Ectodermal cell (in vitro differentiated cells): Measurements from ENCODE around the gene VWA3B.
"Not testable (repeated sequence)": the region's sequence is repeated elsewhere in the genome, so short reads cannot be mapped to it uniquely, and the experiment has no call there.

Experiments used
- H3K27ac ChIP-seq: 2 replicates; pipeline ENCODE4 v1.7.0; 2013; ENCODE audit warnings: mild to moderate bottlenecking, low read depth, low read length; ENCODE audit not compliant: insufficient read depth, poor library complexity, severe bottlenecking
- H3K27me3 ChIP-seq: 2 replicates; pipeline ENCODE4 v1.7.0; 2013; ENCODE audit warnings: mild to moderate bottlenecking, low read length; ENCODE audit not compliant: insufficient read depth, control insufficient read depth, poor library complexity, severe bottlenecking
- H3K36me3 ChIP-seq: one replicate; pipeline ENCODE4 v1.7.0; 2013; ENCODE audit warnings: low read length; ENCODE audit not compliant: control insufficient read depth, insufficient read depth
- H3K4me1 ChIP-seq: one replicate; pipeline ENCODE4 v1.7.0; 2013; ENCODE audit warnings: low read length; ENCODE audit not compliant: control insufficient read depth, insufficient read depth
- H3K4me3 ChIP-seq: 2 replicates; pipeline ENCODE4 v1.7.0; 2013; ENCODE audit warnings: low read depth, low read length, control low read depth; ENCODE audit not compliant: insufficient read depth
- H3K9me3 ChIP-seq: 2 replicates; pipeline ENCODE4 v1.7.0; 2013; ENCODE audit warnings: mild to moderate bottlenecking, low read length, moderate library complexity; ENCODE audit not compliant: control insufficient read depth
- WGBS, 2 experiments: methylation state at CpG; one replicate each; pipeline ENCODE4 v1.1.7; 2013; ENCODE audit warnings: missing lambda C conversion rate in 2 of 2; 5-methylcytosine and 5-hydroxymethylcytosine counted together

Gene VWA3B

DNA sequence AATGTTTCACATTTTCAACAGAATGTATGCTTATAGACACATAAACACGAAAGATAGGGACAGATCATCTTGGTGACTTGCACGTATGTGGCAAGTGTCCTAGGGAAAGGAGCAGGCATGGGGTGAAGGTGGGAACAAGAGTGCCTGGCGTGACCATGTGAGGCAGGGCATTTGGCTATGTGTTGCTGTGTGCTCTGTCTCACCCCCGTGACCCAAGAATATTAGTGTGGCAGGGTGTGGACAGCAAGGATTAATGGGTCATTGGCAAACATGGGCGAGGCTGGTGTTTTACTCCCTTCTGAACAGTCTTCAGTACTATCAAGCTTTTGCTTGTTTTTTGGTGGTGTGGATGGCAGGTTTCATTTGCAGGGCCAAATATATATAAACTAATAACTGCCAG lies 1.3 kb upstream of the VWA3B start:
- Histone ChIP-seq H3K27me3 (peaks cover 53% of the 10 kb centered on the region), H3K4me3 (no peak overlapping the region), H3K36me3 (no peaks in the 10 kb centered on the region), H3K27ac (no peak overlapping the region), H3K4me1 (no peaks in the 10 kb centered on the region), H3K9me3 (no peaks in the 10 kb centered on the region)
- WGBS, 2 experiments = 90 to 94% methylated on average over 5 of the region's 5 CpGs

DNA sequence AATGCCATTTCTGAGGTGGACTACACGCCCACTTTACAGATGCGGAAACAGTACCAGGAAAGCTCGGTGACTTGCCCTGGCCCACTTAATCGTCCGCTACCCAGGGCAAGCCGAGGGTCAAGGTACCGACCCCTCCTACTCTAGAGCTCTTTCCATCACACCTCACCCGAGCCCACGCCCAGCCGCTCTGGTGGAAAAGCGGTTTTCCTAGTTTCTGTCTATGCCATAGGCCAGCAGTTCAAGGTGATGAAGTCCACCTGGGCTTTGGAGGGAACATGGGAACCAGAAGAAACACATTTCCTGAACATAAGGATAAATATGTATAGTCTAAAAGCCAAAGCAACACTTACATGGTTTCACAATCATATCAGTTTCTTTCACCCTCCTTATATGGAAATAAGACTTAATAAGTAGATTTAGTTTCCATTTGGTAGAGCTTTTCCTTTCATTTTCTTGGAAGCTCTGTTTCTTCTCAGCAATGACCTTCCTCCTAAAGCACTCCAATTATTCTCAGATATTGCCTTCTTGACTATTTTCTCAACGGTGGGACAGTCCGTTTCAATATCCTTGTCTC lies 567 bp downstream of the VWA3B start:
- 47 to 55% methylated on average over 13 of the region's 13 CpGs for WGBS, 2 experiments
- H3K4me1 ChIP-seq = no peaks in the 10 kb centered on the region
- peaks cover 53% of the 10 kb centered on the region for H3K27me3 ChIP-seq
- no peak overlapping the region for H3K27ac ChIP-seq
- H3K36me3 ChIP-seq = no peaks in the 10 kb centered on the region
- peak overlapping the region; percentile 50 for H3K4me3 ChIP-seq
- H3K9me3 ChIP-seq = no peaks in the 10 kb centered on the region

DNA sequence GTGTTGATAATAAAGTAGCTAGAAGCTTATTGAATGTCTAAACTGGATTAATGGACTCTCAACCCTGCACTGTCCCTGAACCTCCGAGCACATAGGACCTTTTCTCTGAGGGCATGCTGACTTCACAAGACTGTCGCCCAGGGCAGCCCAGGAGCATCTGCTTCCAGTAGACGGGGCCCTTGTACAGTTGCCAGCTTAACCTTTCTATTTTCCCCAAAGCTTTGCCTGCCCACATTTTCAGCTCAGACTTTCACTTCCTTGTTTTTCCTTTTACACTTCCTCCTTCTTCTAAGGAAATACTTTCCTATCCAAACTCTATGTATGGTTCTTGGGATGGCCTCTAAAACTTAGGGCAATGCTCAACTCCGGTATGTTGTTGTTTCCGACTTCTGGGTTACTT lies 1.3 kb downstream of the VWA3B start:
- Histone ChIP-seq H3K27me3 (peaks cover 53% of the 10 kb centered on the region), H3K27ac (no peak overlapping the region), H3K4me3 (no peak overlapping the region), H3K9me3 (no peaks in the 10 kb centered on the region), H3K36me3 (no peaks in the 10 kb centered on the region), H3K4me1 (no peaks in the 10 kb centered on the region)
- WGBS, 2 experiments = 85 to 92% methylated on average over 3 to 5 of the region's 5 CpGs

DNA sequence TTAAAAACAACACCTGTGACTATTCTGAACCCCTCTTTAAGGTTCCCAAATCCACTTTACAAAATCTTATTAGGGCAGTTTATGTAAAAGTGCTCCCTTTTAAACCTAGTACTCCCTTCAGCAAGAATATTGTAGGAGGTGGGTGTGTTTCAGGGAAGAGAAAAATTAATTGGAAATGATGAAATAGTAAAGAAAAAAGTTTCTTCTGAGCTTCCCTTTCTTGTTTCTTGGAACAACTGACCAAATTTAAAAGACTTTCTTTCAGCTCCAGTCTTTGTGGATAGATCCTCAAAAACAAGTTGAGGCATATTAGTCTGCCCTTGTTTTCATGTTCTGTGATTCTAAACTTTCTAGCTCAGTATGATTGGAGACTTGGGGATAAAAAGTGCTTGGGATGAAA lies 3.0 kb downstream of the VWA3B start:
- H3K9me3 ChIP-seq = no peaks in the 10 kb centered on the region
- H3K4me3 ChIP-seq = no peak overlapping the region
- H3K4me1 ChIP-seq = no peaks in the 10 kb centered on the region
- H3K27ac ChIP-seq = no peak overlapping the region
- H3K27me3 ChIP-seq = peaks cover 49% of the 10 kb centered on the region
- H3K36me3 ChIP-seq = no peaks in the 10 kb centered on the region

DNA sequence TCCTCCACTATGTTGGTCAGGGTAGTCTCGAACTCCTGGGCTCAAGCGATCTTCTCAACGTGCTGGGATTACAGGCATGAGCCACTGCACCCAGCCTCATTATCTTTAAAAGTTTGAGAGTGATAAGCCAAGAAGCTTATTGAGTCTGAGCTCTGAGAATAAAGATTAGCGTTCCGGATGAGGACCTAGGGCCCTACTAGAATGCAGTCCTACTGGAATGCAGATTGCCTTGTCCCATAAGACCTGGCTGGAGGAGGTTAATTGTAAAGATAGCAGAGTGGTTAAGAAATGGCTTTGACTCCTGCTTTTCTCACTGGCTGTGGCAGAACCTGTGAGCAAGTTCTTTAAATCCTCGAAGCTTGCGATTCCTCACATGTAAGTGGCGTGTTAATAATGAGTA lies 4.0 kb downstream of the VWA3B start:
- Histone ChIP-seq H3K27me3 (peaks cover 39% of the 10 kb centered on the region), H3K27ac (no peak overlapping the region), H3K9me3 (no peaks in the 10 kb centered on the region), H3K36me3 (no peaks in the 10 kb centered on the region), H3K4me3 (no peak overlapping the region), H3K4me1 (no peaks in the 10 kb centered on the region)
- 91 to 92% methylated on average over 8 of the region's 8 CpGs for WGBS, 2 experiments

DNA sequence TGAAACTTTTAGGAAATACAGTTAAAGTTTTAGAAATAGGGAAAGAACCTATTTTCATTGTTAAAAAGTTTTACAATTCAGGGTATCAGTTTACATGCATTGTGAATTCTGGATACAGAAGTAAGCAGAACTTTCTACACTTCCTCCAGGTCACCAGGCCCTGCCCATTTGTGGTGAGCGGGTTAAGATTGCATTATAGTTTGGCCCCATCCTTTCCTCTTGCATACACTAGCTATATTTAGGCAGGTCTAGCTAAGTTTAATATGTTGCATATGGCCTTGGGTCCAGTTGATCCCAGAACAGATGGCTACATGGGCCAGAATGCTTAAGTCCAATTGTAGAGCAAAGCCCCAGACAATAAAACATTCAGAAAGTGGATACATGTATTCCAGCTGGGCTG lies 4.8 kb downstream of the VWA3B start:
- WGBS, 2 experiments = 83 to 95% methylated on average over 1 of the region's 1 CpG

DNA sequence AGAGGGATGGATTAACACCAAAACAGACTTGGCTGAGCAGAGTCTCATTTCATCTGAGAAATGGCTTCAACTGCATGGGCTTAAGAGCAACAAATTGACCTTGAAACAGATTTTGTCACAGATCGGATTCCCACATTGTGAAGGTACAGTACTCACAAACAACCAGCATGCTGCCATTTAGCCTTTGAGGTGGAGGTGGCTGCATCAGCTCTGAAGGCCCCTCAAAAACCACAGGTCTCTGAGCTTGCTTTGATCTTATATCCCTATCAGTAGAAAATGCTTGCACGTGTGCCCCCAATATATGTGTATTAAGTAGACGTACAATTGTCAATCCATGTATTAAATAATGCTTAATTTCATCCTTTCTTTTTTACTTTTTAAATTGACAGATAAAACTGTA lies 6.2 kb downstream of the VWA3B start:
- H3K4me3 ChIP-seq = no peak overlapping the region
- no peaks in the 10 kb centered on the region for H3K36me3 ChIP-seq
- H3K4me1 ChIP-seq = no peaks in the 10 kb centered on the region
- H3K27me3 ChIP-seq = peaks cover 17% of the 10 kb centered on the region
- H3K27ac ChIP-seq = no peak overlapping the region
- no peaks in the 10 kb centered on the region for H3K9me3 ChIP-seq
- 87 to 98% methylated on average over 1 to 2 of the region's 3 CpGs for WGBS, 2 experiments

More for the DNA sequence above, 4.8 kb downstream of the VWA3B start:
- Histone ChIP-seq H3K27me3 (peaks cover 31% of the 10 kb centered on the region), H3K4me1 (no peaks in the 10 kb centered on the region), H3K9me3 (no peaks in the 10 kb centered on the region), H3K4me3 (no peak overlapping the region), H3K27ac (no peak overlapping the region), H3K36me3 (no peaks in the 10 kb centered on the region)

DNA sequence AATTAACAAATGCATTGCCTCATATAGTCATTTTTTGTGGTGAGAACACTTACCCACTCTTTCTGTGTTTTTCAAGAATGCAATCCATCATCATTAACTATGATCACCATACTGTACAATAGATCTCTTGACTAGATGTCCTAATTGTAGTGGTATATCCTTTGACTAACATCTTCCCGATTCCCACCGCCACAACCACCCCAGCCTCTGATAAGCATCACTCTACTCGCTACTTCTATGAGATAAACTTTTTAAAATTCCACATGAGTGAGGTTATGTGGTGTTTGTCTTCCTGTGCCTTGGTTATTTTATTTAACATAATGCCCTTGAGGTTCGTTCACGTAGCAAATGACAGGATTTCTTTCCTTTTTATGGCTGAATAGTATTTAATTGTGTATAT lies 6.6 kb downstream of the VWA3B start:
- Histone ChIP-seq H3K27me3 (peaks cover 13% of the 10 kb centered on the region), H3K4me1 (no peaks in the 10 kb centered on the region), H3K27ac (no peak overlapping the region), H3K9me3 (no peaks in the 10 kb centered on the region), H3K36me3 (no peaks in the 10 kb centered on the region), H3K4me3 (no peak overlapping the region)
- 100% methylated on average over 2 to 5 of the region's 5 CpGs for WGBS, 2 experiments

DNA sequence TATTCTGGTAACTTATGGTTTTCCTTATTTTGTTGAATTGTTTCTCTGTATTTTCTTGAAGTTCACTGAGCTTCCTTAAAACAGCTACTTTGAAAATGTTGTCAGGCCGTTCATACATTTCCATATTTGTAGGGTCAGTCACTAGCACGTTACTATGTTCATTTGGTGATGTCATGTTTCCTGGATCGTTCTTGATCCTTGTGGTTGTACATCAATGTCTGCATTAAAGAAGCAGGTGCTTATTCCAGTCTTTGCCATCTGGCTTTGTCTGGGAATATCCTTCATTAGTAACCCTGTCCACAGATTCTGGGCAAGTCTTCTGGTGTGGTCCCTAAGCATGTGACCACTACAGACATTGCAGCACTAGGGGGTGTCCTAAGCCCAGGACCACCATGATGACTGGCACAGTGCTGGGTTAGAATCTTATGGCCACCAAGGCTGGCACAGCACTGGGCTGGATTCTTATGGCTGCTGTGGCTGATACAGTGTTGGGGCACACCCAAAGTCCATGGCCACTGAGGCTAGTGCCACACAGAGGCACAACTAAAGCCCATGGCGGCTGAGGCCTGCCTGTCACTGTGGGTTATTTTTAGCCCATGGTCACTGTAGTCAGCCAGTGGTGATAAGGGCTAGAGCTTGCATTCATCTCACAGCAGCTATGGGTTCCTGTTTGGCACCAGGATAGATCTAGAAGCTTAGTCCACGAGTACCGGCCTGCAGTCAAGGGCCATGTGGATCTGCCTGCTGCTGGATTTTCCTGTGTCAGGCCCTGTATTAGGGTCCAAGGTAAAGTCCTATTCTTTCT lies 13.2 kb downstream of the VWA3B start:
- WGBS, 2 experiments = 93 to 97% methylated on average over 6 of the region's 6 CpGs
- Histone ChIP-seq H3K9me3 (no peaks in the 10 kb centered on the region), H3K27ac (no peak overlapping the region), H3K4me3 (no peak overlapping the region), H3K4me1 (no peaks in the 10 kb centered on the region), H3K36me3 (no peaks in the 10 kb centered on the region), H3K27me3 (no peaks in the 10 kb centered on the region)

DNA sequence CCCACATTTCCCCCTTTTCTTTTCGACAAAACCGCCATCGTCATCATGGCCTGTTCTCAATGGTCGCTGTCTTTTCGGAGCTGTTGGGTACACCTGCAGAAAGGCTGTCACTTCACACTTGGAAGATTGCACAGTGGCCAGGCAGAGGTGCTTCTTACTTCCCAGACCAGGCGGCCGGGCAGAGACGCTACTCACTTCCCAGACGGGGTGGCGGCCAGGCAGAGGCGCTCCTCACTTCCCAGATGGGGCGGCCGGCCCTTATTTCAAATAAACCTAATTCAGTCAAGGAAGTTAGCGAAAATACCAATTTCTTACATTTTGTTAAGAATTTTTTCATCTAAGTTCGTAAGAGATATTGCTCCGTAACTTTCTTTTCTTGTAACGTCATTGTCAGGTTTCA lies 15.3 kb downstream of the VWA3B start:
- H3K4me3 ChIP-seq, H3K9me3 ChIP-seq, H3K27ac ChIP-seq, H3K27me3 ChIP-seq, H3K4me1 ChIP-seq, H3K36me3 ChIP-seq: not testable (repeated sequence)
- 96% methylated on average over 17 of the region's 17 CpGs for WGBS, 2 experiments
